Transverse colon (tissue), 4 donors: ENCODE results near the gene TLDC2. TPM values are rescaled to one million over a fixed set of nuclear protein-coding genes. Genes with fewer than 3 reads are reported as not detected.

Source experiments
- DNase-seq: peaks from one replicate; pipeline ENCODE4 v3.0.0-alpha.2; 2019
- H3K27ac ChIP-seq, 4 donors: fragments of 200-600 bp; sonication (generic); 2 replicates each; pipeline ENCODE4 v1.5.1; 2016 to 2018; ENCODE audit warnings: inconsistent platforms in 4 of 4
- H3K27me3 ChIP-seq: fragments of 200-600 bp; sonication (generic); 2 replicates; pipeline ENCODE4 v1.5.1; 2017; ENCODE audit warnings: inconsistent platforms
- H3K36me3 ChIP-seq, 4 donors: fragments of 200-600 bp; sonication (generic); 2 replicates each; pipeline ENCODE4 v1.5.1; 2017 to 2019; ENCODE audit warnings: inconsistent platforms in 4 of 4
- H3K4me1 ChIP-seq, 4 donors: fragments of 200-600 bp; sonication (generic); 2 replicates each; pipeline ENCODE4 v1.5.1; 2017 to 2020; ENCODE audit warnings: inconsistent platforms in 4 of 4
- H3K4me3 ChIP-seq, 4 donors: fragments of 200-600 bp; sonication (generic); 1 replicate in 1 of 4; 2 replicates in 3 of 4; pipeline versions ENCODE4 v1.5.1 to v1.6.1; 2017 to 2019; ENCODE audit warnings: inconsistent platforms in 4 of 4
- H3K9me3 ChIP-seq, 2 donors: fragments of 200-600 bp; sonication (generic); 2 replicates each; pipeline ENCODE4 v1.5.1; 2017 to 2019; ENCODE audit warnings: inconsistent platforms in 2 of 2
- EP300 ChIP-seq: sonication (generic); formaldehyde crosslinking; IDR thresholded peaks from one replicate; pipeline ENCODE4 v1.6.1; 2017; ENCODE audit warnings: antibody characterized with exemption, low read depth
- POLR2A ChIP-seq: fragments of 450-650 bp; IDR thresholded peaks from one replicate; pipeline ENCODE4 v1.6.1; 2016; ENCODE audit warnings: antibody characterized with exemption, mild to moderate bottlenecking, moderate library complexity
- POLR2AphosphoS5 ChIP-seq, 3 donors: sonication (generic); formaldehyde crosslinking; IDR thresholded peaks; one replicate each; pipeline ENCODE4 v1.6.1; 2016; ENCODE audit warnings: antibody characterized with exemption in 3 of 3
- WGBS, 2 donors: methylation state at CpG; one replicate each; pipeline ENCODE4 v1.1.5; 2018; ENCODE audit warnings: low coverage in 1 of 2; 5-methylcytosine and 5-hydroxymethylcytosine counted together
- in situ Hi-C, 4 donors: fragments of 200-750 bp; cut with MboI; loops; one replicate each; pipeline versions ENCODE4 v1.15.0 to v1.15.1; 2017; ENCODE audit warnings: low sequenced_read_pairs in 3 of 4, low pct_ligation_motif_present in 1 of 4, low pct_unique_long_range_greater_than_20kb in 1 of 4
- intact Hi-C: fragments of 100-400 bp; cut with DNase I; formaldehyde crosslinking; loops from one replicate; pipeline ENCODE4 v1.15.1; 2023; ENCODE audit warnings: low total_unique reads
- total RNA-seq, 4 donors: library from RNA; depleted of rRNA; stranded (reverse); fragments of >200 nt; gene quantifications; one replicate each; pipeline ENCODE4 v1.1.0, GENCODE V29; 2016
- TF ChIP-seq, protein P1 (sequence below), 5 experiments: fragments of 200-600 bp in 3 of 5; fragments of 450-650 bp in 2 of 5; sonication (generic) in 3 of 5; IDR thresholded peaks; 1 replicate in 2 of 5; 2 replicates in 3 of 5; pipeline ENCODE4 v1.5.1; 2016 to 2017; ENCODE audit warnings: antibody characterized with exemption in 5 of 5, inconsistent platforms in 3 of 5, mild to moderate bottlenecking in 2 of 5, moderate library complexity in 1 of 5

TLDC2 gene
- total RNA-seq, 4 donors from 2014 or later, result 22.9 to 26.1 (median 23.2) TPM

DNA sequence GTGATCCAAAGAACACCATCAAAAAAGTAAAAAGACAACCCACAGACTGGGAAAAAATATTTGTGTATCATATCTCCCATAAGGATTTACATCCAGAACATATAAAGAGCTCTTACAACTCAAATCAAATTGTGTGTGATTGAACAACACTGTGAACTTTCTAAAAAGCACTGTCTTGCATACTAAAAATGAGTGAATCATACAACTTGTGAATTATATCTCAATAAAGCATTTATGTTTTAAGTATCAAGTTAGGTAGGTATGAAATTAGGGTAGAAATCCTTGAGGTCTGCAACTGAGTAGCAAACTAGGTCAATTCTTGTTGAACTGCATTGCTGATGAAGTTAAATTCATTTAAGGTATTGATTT, 61.4 kb downstream of the TLDC2 start:
- Histone ChIP-seq H3K4me1 (peaks cover 6 to 53% (median 28%) of the 10 kb centered on the region in 4 donors), H3K36me3 (peaks cover 0 to 9% (median 2%) of the 10 kb centered on the region in 4 donors), H3K9me3 (no peaks in the 10 kb centered on the region), H3K27me3 (no peaks in the 10 kb centered on the region), H3K4me3 (no peak overlapping the region), H3K27ac (peak overlapping the region; percentile 36 to 70 (median 58))
- intact Hi-C loops, result no loop called here
- TF ChIP-seq POLR2AphosphoS5 (IDR thresholded peaks at IDR 0.05) (no peak), POLR2A (no peak), EP300 (no peak)
- TF ChIP-seq, protein P1, sequence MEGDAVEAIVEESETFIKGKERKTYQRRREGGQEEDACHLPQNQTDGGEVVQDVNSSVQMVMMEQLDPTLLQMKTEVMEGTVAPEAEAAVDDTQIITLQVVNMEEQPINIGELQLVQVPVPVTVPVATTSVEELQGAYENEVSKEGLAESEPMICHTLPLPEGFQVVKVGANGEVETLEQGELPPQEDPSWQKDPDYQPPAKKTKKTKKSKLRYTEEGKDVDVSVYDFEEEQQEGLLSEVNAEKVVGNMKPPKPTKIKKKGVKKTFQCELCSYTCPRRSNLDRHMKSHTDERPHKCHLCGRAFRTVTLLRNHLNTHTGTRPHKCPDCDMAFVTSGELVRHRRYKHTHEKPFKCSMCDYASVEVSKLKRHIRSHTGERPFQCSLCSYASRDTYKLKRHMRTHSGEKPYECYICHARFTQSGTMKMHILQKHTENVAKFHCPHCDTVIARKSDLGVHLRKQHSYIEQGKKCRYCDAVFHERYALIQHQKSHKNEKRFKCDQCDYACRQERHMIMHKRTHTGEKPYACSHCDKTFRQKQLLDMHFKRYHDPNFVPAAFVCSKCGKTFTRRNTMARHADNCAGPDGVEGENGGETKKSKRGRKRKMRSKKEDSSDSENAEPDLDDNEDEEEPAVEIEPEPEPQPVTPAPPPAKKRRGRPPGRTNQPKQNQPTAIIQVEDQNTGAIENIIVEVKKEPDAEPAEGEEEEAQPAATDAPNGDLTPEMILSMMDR (IDR thresholded peaks at IDR 0.05), result no peak
- DNase-seq, result no peak
- in situ Hi-C loops, result no loop called here

DNA sequence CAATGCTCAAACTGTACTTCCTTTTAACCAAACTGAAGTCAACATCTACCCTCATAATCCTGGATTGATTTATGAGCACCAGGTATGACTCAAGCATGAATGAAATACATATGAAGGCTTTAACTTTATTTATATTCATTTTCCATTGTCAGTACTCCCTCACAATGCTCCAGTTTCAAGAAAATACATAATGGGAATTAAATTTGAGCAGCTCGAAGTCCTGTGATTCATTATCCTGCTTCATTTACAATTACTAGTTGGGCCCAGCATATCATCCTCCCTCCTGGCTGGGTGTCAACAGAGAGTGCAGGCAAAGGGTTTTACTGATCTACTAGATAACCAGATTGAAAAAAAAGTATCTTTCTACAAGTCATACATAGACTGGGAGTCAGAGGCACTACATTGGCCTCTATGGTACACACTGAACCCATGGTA, 65.5 kb downstream of the TLDC2 start:
- peaks cover 0 to 19% (median 6%) of the 10 kb centered on the region in 4 donors for H3K36me3 ChIP-seq
- no peaks in the 10 kb centered on the region for H3K27me3 ChIP-seq
- peaks cover 16 to 80% (median 32%) of the 10 kb centered on the region in 4 donors for H3K4me1 ChIP-seq
- DNase-seq, result peak; percentile 12
- intact Hi-C loops (no loop called here), in situ Hi-C loops (no loop called here)
- H3K9me3 ChIP-seq, result no peaks in the 10 kb centered on the region
- H3K4me3 ChIP-seq, result no peak overlapping the region
- 50 to 70% methylated on average over 1 of the region's 1 CpG for WGBS, 2 donors
- TF ChIP-seq EP300, result no peak
- TF ChIP-seq, protein P1 (IDR thresholded peaks at IDR 0.05), result no peak
- TF ChIP-seq POLR2AphosphoS5 (IDR thresholded peaks at IDR 0.05), result no peak
- TF ChIP-seq POLR2A, result no peak
- H3K27ac ChIP-seq, result peak overlapping the region; percentile 59 to 79 (median 78)

Other genes starting within 250 kb of the TLDC2 start
- gene SLA2, start 229.9 kb upstream of the TLDC2 start, total RNA-seq, result 1 to 10 TPM in 1 of 4 donors, under 1 TPM in 1, not detected in 2; 0.48 to 2.6 TPM
- gene NDRG3, start 130.0 kb upstream of the TLDC2 start, total RNA-seq, result 10 to 100 TPM in 3 of 4 donors, 1 to 10 TPM in 1; 1.9 to 54.7 (median 33.1) TPM
- gene DSN1, start 102.4 kb upstream of the TLDC2 start, total RNA-seq, result 1 to 10 TPM in 3 of 4 donors, under 1 TPM in 1; 0.40 to 9.8 (median 5.1) TPM
- 10 to 100 TPM; 40.6 to 96.9 (median 70.6) TPM for gene SAMHD1, start 75.6 kb downstream of the TLDC2 start, total RNA-seq
- gene RBL1, start 219.9 kb downstream of the TLDC2 start, total RNA-seq, result 10 to 100 TPM in 1 of 4 donors, 1 to 10 TPM in 3; 1.5 to 11.6 (median 4.9) TPM